GM19324 (cell line): ENCODE results near the gene BCL3.

Experiments
- ATAC-seq: cut with Tn5 transposase; IDR thresholded peaks from one replicate; pipeline ENCODE4 v1.9.1; 2021; ENCODE audit warnings: mild to moderate bottlenecking, moderate library complexity; ENCODE audit not compliant: unreplicated experiment, low FRiP score

The BCL3 gene

DNA sequence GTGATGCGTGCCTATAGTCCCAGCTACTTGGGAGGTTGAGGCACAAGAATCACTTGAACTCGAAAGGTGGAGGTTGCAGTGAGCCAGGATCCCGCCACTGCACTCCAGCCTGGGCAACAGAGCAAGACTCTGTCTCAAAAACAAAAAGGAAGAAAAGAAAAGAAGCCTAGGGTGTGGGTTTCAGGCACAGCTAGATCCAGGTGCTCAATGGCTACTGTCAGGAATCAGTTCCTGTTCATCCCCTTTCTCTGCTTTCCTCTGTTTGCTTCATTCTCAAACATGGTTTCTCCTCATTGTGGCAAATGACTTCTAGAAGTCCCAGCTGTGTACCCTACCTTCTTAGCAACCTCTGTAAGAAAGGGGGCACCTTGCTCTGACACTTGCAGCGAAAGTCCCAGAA, 35.0 kb downstream of the BCL3 start:
- ATAC-seq = no peak

DNA sequence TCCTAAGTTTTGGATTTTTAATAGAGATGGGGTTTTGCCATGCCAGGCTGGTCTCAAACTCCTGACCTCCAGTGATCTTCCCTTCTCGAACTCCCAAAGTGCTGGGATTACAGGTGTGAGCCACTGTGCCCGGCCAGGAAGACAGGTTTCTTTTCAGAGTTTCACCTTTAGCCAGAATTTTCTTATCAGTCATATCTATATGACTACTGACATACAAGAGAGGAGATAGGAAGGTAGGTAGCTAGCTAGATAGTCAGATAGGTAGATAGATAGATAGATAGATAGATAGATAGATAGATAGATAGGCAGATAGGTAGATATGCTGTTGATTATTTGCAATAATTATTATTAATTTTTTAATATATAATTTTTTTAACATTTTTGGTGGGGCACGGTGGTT, 36.8 kb downstream of the BCL3 start:
- ATAC-seq = no peak

DNA sequence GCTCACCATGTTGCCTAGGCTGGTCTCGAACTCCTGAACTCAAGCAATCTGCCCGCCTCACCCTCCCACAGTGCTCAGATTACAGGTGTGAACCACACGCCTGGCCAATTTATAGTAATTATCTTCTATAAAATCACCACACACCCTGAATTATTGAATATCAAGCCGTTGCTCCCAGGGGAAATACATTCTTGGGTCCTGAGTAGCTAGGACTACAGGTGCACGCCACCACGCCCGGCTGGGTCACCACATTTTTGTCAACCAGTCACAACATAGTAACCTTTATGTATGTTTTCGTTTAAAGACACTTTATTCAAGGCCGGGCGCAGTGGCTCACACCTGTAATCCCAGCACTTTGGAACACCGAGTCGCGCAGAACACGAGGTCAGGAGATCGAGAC, 37.5 kb downstream of the BCL3 start:
- ATAC-seq = no peak

DNA sequence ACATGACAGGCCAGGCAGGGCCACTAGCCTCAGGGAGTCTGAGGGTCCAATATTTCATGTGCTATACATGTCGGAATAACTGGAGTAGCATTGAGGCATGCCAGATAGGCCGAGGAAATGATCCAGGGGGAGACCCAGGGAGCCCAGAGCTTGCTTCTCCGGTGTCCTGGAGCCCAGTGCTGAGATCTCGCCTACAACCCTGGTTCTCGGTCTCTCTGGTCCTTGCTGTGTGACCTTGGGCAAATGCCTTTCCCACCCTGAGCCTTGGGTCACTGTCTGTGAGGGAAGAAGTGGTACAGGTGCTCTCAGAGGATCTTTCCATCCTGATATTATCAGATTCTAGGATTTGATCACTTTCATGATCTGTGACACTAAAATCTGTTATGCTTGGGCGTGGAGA, 40.5 kb downstream of the BCL3 start:
- ATAC-seq = no peak

DNA sequence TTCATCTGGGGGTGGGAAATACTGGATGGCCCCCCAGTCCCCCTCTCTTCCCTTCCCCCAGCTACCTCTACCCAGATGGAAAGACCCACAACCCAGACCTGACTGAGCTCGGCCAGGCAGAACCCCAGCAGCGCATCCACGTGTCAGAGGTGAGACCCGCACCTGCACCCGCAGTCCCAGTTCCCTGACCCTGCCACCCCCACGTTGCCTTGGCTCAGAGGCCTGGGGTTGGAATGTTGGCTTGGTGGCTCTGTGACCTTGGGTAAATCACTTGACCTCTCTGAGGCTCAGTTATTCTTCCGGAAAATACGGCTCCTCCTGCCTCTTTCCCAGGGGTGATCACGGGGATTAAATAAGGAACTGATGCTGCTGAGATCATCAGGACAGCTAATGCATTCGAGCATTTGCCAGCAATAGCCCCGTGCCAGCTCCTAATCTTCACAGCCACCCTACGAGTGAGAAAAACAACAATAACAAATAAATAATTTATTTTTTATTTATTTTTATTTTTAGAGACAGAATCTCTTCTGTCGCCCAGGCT, 41.5 kb downstream of the BCL3 start:
- no peak for ATAC-seq

DNA sequence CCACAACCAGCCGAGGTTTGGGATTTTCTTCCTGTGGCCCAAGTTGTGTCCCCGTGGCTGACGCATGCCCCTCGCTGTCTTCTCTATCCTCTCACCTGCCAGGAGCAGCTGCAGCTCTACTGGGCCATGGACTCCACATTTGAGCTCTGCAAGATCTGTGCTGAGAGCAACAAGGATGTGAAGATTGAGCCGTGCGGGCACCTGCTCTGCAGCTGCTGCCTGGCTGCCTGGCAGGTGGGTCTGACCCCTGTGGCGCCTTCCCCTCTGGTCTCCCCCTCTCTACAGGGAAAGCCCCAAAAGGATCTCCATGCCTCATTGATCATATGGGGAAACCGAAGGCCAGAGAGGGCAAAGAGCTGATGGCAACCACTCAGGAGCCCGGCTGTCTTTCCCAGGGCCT, 43.8 kb downstream of the BCL3 start:
- no peak for ATAC-seq

DNA sequence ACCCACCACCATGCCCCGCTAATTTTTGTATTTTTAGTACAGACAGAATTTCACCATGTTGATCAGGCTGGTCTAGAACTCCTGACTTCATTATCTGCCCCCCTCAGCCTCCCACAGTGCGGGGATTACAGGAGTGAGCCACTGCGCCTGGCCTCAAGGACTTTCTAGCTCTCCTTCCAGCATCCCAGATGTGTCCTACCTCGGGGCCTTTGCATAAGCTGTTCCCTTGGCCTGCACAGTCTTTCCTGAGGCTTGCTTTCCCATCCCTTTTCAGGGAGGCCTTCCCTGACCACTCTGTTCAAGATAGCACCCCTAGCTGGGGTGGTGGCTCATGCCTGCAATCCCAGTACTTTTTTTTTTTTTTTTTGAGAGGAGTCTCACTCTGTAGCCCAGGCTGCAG, 46.1 kb downstream of the BCL3 start:
- ATAC-seq = no peak

DNA sequence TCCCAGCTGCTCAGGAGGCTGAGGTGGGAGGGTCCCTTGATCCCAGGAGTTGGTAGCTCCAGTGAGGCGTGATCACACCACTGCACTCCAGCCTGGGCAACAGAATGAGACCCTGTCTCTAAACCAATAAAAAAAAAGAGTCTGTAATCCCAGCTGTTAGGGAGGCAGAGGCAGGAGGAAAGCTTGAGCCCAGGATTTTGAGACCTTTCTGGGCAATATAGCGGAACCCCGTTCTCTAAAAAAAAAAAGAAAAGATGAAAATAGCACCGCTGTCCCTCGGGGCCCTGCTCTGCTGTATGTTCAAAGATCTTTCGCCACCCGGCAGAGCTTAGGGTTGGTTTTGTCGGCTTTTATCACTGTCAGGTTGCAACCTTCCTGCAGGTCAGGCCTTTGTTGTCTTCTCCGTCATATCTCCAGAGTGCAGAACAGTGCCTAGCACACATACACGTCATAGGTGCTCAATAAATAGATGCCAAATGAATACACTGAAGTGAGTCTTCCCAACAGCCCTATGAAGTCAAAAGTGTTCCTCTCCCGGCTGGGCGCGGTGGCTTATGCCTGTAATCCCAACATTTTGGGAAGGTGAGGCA, 47.0 kb downstream of the BCL3 start:
- no peak for ATAC-seq

DNA sequence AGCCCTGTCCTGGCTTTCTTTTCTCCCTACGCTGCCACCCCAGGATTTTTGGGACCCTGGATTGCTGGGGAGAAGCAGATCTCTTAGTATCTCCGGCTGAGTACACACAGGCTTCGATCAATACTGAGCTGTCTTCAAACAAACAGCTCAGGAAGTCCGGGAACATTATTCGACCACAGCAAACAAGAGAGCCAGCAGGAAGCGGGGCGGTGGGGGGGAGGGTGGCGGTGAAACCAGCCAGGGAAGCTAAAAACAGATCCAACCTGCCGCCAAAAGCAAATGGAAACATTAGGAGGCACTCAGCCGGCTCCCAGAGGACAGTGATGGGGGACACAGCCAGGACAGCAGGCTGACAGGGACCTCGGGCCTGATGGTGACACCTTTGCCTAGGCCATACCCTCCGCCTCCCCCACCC, 48.2 kb downstream of the BCL3 start:
- ATAC-seq = no peak

DNA sequence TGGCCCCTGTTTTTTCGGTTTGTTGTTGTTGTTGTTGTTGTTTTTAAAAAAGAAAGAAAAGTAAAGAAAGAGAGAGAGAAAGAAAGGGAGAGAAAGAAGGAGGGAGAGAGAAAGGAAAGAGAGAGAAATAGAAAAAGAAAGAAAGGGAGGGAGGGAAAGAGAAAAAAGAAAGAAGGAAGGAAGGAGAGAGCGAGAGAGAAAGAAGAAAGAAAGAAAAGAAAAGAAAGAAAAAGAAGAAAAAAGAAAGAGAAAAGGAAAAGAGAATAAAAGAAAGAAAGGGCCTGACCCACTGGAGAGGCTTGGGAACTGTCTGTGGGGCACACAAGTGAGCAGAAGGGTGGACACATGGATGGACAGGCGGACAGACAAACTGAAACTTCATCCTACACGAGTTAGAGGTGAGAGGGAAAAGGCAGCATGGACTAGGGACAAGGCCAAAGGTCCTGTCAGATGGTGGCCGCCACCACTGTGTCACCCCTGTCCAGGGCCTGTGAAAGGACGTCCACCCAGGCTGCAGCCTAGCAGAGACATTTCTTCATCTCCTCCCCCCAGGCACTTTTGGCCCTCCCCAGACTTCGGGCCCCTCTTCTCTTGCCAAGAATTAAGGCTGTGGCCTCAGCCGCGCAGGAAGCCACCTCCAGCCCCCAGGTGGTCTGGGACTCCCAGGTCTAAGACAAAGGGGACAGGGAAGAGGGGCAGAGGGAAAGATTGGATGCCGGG, 51.3 kb downstream of the BCL3 start:
- no peak for ATAC-seq

DNA sequence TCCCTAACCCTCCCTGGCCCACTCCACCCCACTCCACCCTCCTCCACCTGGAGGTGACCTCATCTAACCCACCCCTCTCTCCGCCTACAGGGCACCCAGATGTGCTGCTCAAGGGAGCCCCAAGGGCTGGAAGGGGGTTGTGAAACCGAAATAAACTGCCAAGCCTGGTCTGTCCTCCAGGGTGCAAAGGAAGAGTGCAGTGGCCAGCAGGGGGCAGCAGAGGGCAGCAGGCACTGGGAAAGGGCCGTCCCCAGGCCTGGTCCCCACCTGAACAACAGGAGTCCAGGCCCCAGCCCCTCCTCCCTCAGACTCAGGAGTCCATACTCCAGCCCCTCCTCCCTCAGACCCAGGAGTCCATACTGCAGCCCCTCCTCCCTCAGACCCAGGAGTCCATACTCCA, 52.0 kb downstream of the BCL3 start:
- ATAC-seq = peak; percentile 65

DNA sequence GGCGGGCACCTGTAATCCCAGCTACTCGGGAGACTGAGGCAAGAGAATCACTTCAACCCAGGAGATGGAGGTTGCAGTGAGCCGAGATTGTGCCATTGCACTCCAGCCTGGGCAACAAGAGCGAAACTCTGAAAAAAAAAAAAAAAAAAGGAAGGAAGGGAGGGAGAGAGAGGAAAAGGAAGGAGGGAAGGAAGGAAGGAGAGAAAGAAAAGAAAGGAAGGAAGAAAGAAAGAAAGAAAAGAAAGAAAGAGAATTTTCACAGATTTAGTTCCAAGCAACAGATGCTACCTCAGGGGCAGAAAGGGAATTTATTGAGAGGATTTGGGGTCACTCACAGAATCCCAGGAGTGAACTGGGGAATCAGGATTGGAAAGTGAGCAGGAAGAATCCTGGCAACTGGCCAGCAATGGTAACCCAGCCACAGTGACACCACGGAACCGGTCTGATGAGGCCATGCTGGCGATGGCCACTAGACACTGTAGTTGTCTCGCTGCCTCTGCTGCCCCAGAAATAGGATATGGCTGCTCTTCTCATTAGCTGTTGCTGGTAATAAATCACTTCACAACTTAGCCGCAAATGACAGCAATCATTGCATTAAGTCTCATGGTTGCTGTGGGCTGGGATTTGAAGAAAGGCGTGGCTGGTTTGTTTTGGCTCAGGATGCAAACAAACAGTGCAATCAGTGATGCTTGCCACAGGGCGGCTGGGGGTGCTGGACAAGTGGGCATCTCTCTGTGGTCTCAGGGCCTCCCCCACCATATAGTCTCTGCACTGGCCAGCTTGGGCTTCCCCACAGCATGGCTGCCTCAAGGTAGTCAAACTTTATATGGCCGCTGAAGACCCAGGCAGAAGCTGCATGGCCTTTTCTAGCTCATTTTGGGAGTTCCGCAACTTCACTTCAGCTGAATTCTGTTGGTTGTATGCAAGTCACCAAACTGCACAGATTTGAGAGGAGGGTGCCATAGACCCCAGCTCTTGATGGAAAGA, 55.2 kb downstream of the BCL3 start:
- no peak for ATAC-seq

DNA sequence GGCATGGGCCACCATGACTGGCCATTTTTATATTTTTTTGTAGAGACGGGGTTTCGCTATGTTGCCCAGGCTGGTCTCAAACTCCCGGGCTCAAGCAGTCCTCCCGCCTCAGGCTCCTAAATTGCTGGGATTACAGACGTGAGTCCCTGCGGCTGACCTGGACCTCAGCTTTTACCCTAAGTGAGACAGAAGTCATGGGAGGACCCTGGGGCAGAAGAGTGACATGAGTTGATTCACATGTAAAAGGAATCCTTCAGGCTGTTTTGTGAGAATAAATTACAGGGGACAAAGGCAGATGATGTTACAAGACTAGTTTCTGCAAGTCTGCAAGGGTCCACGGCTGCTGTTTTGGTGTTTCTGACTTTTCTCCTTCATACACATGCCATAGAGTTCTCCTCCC, 57.8 kb downstream of the BCL3 start:
- no peak for ATAC-seq

DNA sequence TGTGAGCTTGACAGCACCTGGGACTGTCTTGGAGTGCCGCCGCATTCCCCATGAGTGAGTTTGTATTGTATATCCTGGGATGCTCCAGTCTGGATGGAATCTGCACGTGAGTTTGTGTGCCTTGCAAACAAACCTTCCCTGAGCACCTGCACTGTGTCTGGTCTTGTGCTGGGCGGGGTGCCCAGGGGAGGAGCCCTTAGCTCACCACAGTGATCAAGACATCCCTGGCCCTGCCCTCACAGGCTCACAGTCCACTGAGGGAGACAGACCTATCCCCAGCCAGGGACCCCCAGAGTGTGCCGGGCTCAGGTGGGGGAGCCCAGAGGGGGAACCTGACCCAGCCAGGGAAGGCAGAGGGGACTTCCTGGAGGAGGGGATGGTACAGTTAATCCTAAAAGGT, 58.7 kb downstream of the BCL3 start:
- no peak for ATAC-seq

DNA sequence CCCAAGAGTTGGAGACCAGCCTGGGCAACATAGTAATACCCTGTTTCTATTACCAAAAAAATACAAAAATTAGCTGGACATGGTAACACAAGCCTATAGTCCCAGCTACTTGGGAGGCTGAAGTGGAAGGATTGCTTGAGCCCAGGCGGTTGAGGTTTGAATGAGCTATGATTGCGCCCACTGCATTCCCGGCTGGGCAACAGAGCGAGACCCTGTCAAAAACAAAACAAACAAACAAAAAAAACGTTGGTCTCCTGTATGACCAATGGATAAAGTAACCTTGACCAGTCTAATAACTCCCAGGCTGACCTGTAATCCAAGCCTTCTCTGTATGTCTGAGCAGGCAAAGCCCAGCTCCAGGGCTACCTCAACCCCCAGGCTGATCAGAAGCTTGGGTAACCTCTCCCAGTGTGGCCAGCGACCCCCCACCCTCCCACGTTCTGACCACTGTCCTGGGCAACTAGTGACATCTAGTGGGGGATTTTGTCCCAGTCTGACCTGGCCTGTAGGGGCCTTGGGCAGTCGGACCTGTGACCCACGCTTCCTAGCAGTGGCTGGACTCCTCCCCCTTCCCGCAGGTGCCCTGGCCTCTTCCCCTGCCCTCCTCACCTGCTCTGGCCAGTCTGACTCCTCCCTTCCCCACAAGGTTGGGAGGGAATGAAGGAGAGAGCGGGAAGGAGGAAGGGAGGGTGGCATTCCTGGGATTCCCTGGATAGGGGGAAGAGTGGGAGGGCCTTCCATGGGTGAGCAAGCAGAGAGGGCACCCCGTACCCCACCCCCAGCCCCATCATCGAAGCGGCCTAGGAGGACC, 59.3 kb downstream of the BCL3 start:
- ATAC-seq = no peak

DNA sequence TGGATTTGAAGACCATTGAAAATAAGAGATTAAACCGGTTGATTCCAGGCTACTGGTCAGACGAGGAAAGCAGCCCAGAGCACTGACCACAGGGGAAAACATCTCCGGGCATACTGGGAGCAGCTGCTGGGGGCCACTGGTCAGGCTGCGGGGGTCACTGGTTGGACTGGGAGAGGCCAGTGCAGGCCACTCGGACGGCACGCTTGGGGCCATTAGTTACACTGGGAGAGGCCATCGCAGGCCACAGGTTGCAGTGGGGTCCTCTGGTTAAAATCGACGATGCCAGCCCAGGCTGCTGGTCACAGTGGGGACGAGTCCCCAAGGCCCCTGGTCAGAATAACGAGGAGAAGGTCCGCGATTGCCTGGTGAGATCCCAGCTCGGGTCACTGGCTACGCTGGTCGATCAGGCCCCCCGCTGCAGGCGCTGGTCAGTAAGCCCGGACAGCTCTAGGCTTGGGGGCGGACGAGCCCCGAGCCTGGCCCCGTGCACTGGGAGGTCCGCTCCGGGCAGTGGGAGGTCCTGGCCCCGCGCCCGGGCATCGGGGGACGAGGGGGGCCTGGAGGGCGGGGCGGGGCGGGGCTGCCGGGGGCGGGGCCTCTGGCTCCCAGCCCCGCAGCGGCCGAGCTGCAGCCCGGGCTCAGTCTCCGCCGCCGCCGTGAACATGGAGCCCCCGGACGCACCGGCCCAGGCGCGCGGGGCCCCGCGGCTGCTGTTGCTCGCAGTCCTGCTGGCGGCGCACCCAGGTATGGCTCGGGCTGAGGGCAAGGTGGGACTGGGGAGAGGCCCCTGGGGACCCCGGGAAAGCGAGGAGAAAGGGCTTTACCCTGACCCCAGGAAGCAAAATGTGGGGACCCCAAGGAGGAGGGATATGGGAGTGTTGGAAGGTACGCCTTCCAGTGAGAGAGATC, 60.2 kb downstream of the BCL3 start, which contains the start of gene BCAM:
Gene BCAM, plus strand, starts transcription at position 641 of the 909 bp plus-strand sequence. Its CDS starts 22 bp downstream, at position 663.
- ATAC-seq = no peak
